ENCODE results near the gene MPLKIP.
"Not testable (repeated sequence)": the region's sequence is repeated elsewhere in the genome, so short reads cannot be mapped to it uniquely, and the experiment has no call there.

MPLKIP gene

DNA sequence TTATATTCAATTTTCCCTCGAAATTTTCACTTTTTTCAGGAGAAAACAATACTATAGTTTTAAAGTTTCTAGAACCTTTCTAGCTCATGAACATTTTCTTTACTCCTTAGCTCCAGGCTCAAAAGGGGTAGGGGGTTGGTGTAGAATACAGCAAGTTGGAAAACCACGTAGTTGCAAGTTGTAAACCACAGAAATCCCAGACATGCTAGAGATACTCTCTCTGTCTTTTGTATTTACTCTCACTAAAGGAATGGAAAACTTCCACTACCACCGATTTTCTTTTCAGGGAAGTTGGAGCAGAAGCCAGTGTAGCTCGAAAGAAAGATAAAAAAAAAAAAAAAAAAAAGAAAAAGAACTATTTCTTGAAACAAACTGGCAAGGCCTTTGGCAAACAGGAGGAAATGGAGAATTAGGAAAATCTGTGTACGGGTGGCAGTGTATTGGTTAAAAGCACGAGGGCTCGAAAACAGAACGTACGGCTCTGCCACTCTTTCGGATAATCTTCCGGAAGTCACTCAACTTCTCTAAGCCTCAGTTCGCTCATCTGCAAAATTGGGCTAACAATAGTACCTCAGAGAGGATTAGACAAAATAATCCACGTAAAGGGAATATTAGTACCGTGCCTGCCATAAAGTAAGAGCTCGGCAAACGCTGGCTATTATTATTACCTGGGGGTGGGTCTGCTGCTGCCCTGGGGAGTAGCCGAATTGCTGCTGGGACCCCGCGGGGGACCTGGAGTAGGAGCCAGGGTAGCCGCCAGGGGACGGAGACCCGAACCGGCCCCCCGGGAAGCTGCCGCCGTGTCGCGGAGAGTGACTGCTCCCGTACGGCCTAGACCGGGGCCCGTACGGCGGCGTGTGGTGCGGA, 628 bp downstream of the MPLKIP start:
- DNase-seq (ENCODE audit: low read depth in 2 of 2), result no peak

DNA sequence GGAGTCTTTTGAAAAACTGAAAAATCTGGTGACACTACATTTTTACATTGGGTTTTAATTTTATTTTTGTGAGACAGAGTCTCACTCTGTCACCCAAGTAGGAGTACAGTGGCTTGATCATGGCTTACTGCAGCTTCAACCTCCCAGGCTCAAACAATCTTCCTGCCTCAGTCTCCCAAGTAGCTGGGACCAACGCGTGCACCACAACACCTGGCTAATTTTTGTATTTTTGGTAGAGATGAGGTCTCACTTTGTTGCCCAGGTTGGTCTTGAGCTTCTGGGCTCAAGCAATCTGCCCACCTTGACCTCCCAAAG, 11.5 kb downstream of the MPLKIP start:
- DNase-seq (ENCODE audit: low read depth in 2 of 2), result no peak

GRCh38 chr7:40122100-40122939, 12.1 kb downstream of the MPLKIP start:
- DNase-seq (ENCODE audit: low read depth in 2 of 2), result not testable (repeated sequence)

DNA sequence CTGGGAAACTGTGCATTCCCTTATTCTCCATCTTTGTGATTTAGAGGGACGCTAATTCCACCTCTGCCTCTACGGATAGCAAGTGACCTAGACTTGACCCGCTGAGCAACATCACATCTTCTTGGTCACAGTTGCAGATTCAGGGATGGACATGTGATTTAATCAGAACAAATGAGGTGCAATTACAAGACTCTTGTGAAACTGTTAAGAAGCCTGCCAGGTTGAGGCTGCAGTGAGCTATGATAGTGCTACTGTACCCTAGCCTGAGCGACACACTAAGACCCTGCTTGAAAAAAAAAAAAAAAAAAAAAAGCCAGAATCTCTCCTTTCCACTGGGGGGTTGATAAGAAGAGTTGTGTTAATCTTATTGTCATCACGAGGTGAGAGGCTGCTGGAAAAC, 14.4 kb downstream of the MPLKIP start:
- no peak for DNase-seq (ENCODE audit: low read depth in 2 of 2)

DNA sequence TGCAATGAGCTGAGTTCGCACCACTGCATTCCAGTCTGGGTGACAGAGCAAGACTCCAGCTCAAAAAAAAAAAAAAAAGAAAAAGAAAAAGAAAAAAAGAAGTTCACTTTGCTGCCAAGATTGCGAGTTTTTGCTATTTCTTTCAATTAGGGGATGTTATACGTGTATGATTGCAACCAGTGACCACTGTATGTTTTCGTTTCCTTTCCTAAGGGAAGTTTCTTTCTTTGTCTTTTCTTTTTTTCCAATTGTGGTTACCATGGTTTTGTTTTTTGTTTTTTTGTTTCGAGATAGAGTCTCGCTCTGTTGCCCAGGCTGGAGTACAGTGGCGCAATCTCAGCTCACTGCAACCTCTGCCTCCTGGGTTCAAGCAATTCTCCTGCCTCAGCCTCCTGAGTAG, 16.2 kb downstream of the MPLKIP start:
- DNase-seq (ENCODE audit: low read depth in 2 of 2), result not testable (repeated sequence)

DNA sequence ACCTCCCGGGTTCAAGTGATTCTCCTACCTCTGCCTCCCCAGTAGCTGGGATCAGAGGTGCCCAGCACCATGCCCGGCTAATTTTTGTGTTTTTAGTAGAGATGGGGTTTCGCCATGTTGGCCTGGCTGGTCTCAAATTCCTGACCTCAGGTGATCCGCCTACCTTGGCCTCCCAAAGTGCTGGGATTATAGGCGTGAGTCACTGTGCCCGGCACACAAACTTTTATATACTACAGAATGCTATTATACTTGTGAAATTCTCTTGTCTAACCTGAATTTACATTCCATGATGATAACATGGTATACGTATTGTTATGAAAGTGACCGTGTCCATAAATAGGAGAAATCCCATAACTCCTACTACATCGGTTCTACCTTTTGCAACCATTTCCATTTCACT, 17.2 kb downstream of the MPLKIP start:
- not testable (repeated sequence) for DNase-seq (ENCODE audit: low read depth in 2 of 2)

DNA sequence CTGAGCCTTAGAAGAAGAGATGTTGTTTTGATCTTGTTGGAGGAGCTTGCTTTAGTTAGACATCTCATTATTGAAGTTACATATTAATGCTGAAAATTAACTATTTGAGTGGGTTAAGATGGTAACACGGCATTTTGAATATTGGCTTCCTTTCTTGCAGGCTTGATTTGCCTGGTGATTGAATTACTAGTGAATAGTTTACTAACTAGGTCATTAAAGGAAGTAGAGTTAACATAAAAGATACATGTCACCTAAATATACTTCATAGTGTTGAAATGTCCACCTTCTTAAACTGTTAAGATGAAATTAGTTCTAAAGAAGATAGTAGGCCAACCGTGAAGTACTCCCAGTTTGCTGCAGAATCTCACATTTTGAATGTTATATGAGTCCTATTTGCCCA, 18.5 kb downstream of the MPLKIP start:
- DNase-seq (ENCODE audit: low read depth in 2 of 2), result no peak

DNA sequence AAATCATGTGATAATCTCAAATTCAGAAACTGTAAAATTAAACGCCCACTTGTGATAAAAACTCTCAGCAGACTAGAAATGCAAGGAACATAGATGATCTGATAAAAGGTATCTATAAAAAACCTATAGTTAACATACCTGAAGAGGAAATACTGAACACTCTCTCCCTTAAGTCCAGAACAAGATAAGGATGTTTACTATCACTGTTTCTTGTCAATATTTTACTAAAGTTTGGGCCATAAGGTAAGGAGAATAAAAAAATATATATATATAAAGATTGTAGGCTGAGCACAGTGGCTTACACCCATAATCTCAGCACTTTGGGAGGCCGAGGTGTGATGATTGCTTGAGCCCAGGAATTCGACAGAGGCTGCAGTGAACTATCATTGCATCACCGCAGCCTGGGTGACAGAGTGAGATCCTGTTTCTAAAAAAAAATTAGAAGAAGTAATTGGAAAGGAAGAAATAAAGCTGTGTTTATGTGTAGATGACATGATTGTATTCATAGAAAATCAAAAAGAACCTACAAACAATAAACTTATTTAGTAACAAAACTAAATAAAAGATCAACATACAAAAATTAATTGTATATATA, 28.4 kb downstream of the MPLKIP start:
- no peak for DNase-seq (ENCODE audit: low read depth in 2 of 2)

- DNase-seq (ENCODE audit: low read depth in 2 of 2), result no peak
Measured at GRCh38 chr7:40102897-40103296, 31.5 kb downstream of the MPLKIP start.

- no peak for DNase-seq (ENCODE audit: low read depth in 2 of 2)
Measured at GRCh38 chr7:40101201-40101600, 33.2 kb downstream of the MPLKIP start.

GRCh38 chr7:40099837-40100236, 34.6 kb downstream of the MPLKIP start:
- no peak for DNase-seq (ENCODE audit: low read depth in 2 of 2)

- no peak for DNase-seq (ENCODE audit: low read depth in 2 of 2)
Measured at GRCh38 chr7:40098810-40099209, 35.6 kb downstream of the MPLKIP start.

GRCh38 chr7:40097728-40098127, 36.7 kb downstream of the MPLKIP start:
- DNase-seq (ENCODE audit: low read depth in 2 of 2), result no peak

- DNase-seq (ENCODE audit: low read depth in 2 of 2), result no peak
Measured at GRCh38 chr7:40095695-40096327, 38.6 kb downstream of the MPLKIP start.

GRCh38 chr7:40095230-40095629, 39.2 kb downstream of the MPLKIP start:
- DNase-seq (ENCODE audit: low read depth in 2 of 2), result no peak

- DNase-seq (ENCODE audit: low read depth in 2 of 2), result no peak
Measured at GRCh38 chr7:40093631-40094350, 40.6 kb downstream of the MPLKIP start.

- no peak for DNase-seq (ENCODE audit: low read depth in 2 of 2)
Measured at GRCh38 chr7:40092182-40092581, 42.2 kb downstream of the MPLKIP start.

GRCh38 chr7:40077849-40078248, 56.6 kb downstream of the MPLKIP start:
- no peak for DNase-seq (ENCODE audit: low read depth in 2 of 2)
